NCI-H748 treated with DMSO at 0.1 percent for 48 hours (cell line): ENCODE data around the gene EFCAB6.

Experiments used
- DNase-seq: peaks from one replicate; lab custom pipeline; 2025; lab: John Stamatoyannopoulos, UW

Gene EFCAB6

DNA sequence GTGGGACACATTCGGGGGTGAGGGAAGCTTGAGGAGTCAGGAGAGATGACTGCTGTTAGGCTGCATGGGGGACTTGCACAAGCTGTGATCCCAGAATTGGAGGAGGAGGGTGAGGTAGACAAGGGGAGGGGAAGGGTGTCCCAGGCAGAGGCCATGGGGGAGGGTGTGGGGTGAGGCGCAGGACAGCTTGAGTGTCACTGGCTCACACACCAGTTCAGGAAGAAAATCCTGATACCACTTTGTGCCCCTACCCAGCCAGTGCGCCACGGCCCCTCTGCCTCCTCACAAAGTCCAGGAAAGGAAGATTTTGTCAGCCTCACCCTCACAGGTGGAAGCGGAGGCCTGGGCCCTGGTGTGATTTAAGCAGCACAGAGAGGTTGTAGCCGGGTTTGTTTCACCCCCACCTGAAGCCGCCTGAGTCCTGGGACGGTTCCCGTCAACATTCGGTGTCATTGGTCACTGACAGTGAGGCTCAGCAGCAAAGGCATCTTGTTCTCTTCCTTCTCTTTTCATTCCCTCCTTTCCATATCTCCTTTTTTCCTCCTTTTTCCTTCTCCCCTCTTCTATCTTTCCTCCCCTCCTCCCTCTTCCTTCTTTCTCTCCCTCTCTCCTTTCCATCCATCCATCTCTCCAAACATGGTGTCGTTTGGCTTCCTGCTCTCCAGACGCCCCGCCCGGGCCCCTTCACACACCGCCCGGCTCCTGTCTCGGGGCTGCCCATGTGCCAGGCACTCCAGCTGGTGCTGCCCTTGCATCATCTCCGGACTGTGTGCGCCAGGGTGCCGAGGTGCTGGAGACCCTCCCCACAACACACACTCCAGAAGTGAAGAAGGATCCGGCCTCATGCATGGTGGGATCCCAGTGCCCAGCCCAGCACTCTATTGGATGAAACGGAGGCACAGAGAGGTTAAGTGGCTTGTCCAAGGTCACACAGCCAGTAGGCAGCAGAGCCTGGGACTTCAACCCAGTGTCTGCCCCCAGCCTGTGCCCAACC lies 311.0 kb downstream of the EFCAB6 start:
- no peak for DNase-seq

DNA sequence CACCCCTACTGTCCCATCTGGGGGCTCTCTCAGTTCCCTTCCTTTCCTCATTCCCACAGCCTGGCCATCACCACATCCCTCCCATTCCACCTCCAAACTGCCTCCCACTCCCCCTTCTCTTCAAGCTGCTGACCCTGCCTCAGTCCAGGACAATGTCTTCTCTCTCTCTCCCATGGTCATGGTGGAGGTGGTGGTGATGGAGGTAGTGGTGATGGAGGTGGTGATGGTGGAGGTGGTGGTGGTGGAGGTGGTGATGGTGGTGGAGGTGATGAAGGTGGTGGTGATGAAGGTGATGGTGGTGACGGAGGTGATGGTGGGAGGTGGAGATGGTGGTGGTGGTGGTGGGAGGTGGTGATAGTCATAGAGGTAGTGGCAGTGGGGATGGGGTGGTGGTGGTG lies 313.2 kb downstream of the EFCAB6 start:
- DNase-seq, result no peak

DNA sequence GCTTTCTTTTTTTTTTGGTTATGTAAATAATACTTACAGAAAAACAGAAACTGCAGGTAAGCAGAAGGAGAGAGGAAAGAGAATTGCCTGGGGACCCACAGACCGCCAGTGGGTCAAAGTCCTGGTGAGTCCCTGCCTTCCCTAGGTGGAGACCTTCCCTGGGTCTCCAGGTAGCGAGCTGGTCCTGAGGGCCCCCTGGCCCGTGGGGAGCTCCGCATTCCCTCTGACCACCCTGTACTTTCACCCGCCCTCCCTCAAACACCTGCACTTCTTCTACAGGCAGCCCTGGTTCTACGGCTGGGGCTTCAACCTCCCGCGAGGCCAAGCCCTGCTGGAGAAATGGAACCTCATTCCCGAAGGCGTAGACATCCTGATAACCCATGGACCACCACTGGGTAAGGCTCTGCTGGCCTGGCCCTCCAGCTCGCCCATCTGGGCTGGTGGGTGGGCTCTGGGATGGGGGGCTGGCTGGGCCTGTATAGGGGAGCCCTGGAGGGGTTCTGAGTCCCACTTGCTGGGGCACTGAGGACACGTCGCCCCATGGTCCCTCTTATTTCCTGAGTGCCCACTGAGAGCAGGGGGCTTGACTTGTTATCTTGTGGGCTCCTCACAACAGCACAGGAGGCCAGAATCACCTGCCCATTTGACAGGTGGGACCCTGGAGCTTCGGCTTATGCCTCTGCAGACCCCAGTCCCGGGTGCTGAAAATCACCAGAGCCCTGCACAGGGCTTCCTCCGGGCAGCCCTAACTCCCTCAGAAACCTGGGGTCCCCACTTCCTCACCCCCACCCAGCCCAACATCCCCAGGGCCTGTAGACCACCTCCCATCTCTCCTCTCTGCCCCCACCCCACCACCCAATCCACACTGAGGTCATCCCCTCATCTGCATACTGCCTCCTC lies 313.9 kb downstream of the EFCAB6 start:
- DNase-seq, result no peak

DNA sequence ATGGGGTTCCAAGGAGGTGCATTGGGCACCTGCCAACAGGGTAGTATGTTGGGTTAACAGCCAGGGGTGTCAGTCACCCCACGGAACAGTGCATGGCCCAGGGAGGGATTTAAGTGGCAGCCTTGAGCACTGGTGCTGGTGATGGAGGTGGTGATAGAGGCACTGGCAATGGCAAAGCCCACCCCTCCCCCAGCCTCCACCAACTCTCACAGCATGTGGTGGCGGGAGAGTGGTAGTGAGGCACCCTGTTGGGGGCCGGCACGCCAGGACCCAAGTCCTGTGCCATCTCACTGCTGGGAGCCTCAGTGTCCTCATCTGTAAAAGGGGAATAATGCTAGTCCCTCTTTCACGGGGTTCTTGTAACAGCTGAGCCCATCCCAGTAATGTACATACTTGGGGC lies 318.8 kb downstream of the EFCAB6 start:
- DNase-seq, result no peak

DNA sequence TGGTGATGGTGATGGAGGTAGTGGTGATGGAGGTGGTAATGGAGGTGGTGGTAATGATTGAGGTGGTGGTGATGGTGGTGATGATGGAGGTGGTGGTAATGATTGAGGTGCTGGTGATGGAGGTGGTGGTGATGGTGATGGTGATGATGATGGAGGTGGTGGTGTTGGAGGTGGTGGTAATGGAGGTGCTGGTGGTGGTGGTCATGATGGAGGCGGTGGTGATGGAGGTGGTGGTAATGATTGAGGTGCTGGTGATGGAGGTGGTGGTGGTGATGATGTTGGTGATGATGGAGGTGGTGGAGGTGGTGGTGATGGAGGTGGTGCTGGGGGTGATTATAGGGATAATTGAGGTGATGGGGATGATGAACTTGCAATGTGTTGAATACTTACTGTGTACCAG lies 320.4 kb downstream of the EFCAB6 start:
- no peak for DNase-seq

DNA sequence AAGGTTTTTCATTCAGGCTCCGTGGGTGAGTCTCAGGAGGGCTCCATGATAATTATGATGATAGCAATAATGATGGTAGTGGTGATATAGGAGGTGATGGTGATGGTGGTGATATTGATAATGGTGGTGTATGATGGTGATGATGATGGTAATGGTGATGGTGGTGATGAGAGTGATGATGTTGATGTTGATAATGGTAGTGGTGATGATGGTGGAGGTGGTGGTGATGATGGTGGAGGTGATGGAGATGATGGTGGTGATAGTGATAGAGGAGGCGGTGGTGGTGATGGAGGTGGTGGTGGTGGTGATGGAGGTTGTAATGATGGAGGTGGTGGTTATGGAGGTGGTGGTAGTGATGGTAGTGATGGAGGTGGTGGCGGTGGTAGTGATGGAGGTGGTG lies 320.9 kb downstream of the EFCAB6 start:
- no peak for DNase-seq

DNA sequence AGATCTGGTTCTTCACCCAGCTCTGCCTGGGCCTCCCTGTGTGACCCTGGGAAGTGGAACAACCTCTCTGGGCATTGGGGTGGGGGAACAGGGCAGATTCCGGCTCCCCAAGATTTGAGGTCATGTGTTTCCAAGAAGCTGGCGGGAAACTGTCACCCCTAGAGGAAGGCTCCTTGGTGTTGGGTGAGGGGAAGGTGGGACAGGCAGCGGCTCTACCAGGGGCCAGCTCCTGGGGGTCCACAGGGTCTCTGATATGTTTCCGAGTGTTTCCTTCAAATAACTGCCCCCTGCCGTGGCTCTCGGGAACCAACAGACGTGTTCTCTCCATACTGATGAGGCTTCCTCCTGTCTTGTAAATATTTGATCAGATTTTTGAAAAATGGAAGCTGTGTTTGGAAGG lies 321.8 kb downstream of the EFCAB6 start:
- DNase-seq, result no peak

DNA sequence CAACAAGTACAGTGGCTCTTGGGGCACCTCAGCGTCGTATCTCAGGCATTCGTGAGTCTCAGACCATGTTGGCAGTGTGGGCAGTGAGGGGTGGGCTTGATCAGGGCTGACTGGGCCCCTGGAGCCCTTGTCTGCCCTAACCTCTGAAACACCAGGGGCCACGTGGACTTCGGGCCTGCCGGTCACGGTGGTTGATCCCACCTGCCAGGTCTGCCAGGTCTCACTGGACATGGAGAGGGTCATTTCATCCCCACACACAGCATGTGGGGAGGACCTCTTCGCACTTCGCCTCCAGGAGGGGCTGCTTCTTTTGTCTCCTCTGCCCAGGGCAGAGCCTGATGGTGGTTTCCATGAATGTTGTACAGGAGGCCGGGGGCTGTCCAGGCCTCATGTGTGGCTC lies 323.2 kb downstream of the EFCAB6 start:
- no peak for DNase-seq

DNA sequence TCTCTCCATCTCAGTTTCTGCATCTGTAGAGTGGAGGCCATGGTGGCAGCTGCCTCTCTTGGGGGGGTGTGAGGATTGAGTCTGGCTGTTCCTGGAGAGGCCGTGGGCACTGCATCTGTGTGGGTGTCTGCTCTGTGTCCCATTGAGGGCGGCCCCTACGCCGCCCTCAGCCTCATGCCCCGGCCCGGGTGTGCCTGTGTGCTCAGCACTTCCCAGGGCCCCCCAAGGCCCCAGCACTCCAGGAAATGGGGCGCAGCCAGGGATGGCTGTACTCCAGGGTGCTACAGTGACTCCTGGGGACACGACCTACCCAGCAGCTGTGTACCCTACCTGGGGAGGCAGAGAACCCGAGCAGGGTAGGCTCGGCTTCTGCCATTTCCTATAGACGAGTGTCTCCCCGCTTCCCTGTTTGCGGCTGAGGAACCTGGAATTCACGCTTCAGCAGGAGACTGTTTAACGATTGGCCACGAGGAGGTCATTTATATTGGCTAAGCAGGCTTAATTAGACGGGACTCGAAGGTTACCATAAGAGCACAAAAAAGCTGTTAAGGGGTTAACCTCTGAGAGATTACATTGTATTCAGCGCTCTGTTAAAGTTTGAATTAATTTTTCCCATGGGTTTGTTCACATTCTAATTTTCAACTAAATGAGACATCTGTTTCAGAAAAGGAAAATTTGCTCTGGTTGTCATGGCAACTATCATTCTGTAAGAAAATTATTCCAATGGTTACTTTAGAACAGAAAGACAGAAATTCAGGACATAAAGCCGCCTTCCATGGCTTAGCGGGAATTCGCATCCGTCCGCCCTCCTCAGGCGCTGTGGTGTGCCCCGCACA lies 323.9 kb downstream of the EFCAB6 start:
- DNase-seq, result no peak

DNA sequence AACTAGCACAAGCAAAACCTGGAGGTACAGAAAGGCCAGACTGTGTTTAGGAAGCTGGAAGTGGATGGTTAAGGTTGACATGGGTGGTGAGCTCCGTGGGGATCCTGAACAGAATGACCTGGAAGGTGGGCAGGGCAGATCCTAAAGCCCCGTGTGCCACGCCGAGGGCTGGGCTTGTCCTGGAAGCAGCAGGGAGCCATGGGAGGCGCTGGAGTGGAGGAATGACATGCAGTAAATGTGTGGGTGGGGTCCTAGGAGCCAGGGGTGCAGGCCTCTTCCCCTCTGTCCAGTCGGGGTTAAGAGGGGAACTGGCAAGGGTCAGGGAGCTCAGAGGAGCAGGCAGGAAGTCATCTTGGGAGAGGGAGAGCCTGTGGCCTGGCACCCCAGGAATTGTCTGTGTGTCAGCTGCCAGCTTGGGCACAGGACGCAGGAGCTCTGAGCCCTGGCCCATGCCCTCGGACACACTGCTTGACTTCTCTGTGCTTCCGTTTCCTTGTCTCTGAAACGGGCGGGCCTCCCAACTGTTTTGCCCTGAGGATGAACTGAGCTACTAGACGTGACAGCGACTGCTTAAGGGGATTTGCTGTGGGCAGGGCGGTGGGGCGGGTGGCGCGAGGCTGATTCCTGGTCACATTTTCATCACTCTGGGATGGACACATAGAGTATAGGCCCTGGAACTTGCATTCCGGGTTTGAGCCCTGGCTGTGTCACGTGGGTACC lies 324.6 kb downstream of the EFCAB6 start:
- no peak for DNase-seq

DNA sequence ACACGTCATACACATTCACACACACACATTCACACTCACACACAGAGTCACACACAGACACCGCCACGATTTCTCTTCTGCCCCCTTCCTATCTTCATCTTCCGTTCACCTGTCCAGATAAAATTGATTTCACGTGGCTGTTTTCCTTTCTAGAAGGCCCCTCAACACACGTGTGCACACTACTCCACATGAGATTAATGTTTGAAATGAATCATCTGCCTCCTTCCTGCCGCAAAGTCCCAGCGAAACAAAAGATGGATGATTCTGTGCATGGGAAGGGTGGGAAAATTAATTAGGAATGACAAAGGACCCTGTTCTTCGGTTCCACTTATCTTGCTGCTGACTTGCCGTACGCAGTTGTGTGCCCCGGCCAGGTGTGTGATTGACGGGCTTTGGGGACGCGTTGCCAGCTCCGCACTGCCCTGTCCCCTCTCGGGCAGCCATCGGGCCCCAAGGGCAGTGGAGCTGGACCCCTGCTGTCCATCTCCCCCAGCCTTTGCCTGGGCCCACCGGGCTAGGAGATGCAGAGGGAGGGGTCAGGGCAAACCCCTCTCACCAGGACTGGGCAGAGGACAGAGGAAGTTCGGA lies 326.5 kb downstream of the EFCAB6 start:
- no peak for DNase-seq

DNA sequence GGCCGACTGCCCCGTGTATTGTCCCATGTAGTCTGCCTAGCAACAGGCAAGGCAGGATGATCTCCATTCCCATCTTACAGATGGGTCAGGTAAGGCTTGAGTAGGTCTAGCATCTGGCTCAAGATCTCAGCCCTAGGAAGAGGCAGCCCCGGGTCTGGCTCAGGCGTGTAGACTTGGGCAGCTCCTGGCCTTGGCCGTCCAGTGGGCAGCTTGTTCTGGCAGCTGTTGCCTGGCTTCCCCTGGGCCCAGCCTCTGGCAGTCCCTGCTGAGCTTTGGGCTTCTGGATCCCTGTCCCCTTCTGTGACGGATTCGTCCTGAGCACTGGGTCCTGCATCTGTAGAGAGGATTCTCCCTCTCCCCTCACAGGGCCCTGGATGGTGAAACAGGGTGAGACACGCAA lies 327.9 kb downstream of the EFCAB6 start:
- no peak for DNase-seq

DNA sequence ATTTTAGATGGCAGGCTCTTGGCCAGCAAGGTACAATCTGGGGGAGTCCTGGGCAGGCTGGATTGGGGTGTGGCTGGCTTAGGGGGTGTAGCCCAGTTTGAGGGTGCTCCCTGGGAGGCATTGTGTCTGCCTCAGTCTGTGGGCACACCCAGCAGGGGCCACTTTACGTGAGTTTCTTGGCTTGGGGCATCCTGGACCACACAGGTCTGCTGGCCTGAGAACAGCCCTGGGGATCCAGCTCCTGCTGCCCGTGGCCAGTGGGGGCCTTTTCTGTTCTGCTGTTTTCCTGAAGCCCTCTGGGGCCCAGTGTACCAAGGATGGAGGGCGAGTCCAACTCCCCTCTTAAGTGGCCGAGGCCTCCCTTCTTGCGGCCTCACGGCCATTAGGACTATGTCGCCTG lies 328.4 kb downstream of the EFCAB6 start:
- no peak for DNase-seq

DNA sequence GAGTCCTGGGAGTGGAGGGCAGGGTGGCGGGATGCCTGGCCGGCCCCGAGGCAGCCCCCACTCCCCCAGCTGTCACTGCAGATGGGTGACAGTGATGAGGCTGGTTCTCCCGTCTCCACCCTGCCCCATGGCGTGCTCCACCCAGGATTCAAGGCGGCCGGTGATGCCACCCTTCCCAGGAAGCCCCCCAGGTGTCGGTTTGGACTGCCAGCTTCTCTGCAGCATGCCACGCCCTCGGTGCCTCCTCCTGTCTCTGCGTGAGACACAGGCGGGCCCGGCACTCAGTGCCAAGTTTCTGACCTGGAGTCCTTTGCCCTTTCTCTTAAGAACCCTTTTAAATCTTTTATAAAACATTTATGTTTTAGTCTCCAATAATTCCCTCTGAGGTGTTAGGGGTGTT lies 328.8 kb downstream of the EFCAB6 start:
- no peak for DNase-seq

DNA sequence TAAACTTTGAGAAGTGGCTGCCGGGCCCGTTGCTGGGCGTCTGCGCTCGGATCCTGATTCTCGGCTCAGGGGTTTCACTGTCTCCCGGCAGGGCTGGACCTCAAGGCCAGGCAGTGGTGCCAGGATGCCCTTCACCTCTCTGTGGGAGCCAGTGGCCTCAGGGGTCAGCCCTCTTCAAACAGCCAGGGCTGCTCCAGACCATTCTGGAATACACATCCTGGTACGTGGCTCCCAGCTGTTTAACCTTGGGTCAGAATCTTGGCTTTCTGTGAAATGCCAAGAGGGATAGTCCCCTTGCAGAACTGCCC lies 329.8 kb downstream of the EFCAB6 start:
- no peak for DNase-seq

DNA sequence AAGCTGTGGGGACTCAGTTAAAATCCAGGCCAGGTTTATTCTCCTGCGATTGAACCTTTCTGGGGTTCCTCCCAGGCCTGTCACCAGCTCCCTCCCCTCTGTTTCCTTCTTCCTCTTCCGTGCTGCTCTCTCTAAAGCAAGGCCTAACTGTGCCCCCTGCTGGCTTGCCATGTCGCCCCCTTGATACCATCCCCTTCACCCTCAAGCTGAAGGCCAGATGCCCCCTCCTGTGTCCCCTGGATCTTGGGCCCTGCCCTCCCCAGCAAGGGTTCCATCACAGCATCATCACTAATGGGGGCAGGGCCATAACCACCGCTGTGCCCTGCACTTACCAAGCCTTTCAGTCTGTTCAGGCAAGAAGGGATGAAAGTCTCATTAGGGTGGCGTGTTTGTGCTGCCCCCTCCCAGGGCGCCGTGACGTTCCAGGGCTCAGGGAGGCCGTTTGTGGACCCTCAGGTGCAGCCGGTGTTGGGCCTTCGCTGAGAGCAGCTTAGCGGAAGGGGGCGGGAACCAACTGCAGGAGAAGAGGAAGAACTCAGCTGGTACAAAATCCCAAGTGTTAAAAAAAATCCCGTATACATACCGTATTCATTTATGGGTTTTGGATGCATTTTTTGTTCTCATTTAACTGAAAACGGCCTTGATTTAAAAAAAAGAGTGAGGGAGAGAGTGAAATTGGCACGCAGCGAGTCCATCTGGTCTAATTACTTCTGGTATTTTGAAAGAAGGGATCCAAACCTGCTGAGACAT lies 330.4 kb downstream of the EFCAB6 start:
- DNase-seq, result no peak

DNA sequence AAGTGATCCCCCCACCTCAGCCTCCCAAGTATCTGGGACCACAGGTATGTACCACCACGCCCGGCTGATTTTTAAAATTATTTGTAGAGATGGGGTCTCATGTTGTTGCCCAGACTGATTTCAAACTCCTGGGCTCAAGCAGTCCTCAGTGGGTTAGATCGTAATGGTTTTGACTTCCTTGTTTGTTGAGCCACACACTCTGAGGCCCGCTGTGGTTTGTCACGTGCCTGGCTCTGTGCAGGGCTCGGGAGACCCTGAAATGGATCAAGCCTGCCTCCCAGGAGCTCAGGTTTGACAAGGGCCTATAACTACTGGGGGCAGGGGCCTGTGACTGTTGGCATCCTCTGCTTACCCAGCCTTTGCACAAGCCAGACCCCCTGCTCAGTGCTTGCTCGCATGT lies 332.1 kb downstream of the EFCAB6 start:
- DNase-seq, result no peak

DNA sequence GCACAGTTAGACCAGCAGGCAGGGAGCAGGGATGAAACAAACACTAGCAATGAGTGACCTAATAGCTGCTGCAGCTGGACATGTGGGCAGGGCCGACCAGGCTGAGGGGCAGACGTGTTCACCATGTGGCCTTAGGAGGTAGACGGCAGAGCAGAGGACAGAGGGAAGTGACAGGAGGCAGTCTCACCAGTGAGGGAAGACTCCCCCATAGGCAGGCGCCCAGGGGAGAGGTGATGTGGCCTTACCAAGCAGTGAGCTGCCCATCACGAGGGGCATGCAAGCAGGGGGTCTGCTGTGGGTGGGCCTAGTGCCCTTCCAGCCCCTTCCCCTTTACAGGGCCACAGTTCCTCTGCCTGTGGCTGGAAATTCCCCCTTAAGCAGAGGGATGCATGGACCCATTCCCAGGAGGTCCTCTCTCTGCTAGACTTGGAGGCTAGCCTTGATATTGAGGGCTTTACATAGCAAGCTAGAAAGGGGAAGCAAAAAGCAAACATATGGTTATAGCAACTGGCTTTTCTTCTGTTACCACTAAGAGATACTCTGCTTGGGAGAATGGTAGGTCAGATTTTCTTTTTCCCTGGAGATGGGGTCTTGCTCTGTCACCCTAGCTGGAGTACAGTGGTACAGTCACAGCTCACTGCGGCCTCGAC lies 332.7 kb downstream of the EFCAB6 start:
- DNase-seq, result no peak
